Activated T-cell treated with anti-CD3 and anti-CD28 coated beads for 24 hours (primary cell): ENCODE data around the gene TEDDM1.
"Not testable (repeated sequence)": the region's sequence is repeated elsewhere in the genome, so short reads cannot be mapped to it uniquely, and the experiment has no call there.

ENCODE experiments used
- DNase-seq: peaks from one replicate; pipeline ENCODE4 v3.0.0-alpha.2; 2020; ENCODE audit warnings: low read depth

TEDDM1 gene

GRCh38 chr1:182400567-182400966 lies at the start of gene TEDDM1:
TSS of gene TEDDM1 (minus strand) at chr1:182400667. CDS start at chr1:182400485, 182 bp downstream.
- DNase-seq: no peak

GRCh38 chr1:182450087-182450486 lies 49.6 kb upstream of the TEDDM1 start, which contains the start of gene RGSL1:
TSS of gene RGSL1 (plus strand) at chr1:182450146. CDS start at chr1:182450166, 20 bp downstream.
- DNase-seq: no peak

- DNase-seq: no peak
Measured at GRCh38 chr1:182447660-182448059, 47.2 kb upstream of the TEDDM1 start.

GRCh38 chr1:182447124-182447523 lies 46.7 kb upstream of the TEDDM1 start:
- DNase-seq: not testable (repeated sequence)

GRCh38 chr1:182446033-182446669 lies 45.7 kb upstream of the TEDDM1 start:
- DNase-seq: no peak

- no peak for DNase-seq
Measured at GRCh38 chr1:182444497-182444896, 44.0 kb upstream of the TEDDM1 start.

- DNase-seq: no peak
Measured at GRCh38 chr1:182442333-182442732, 41.9 kb upstream of the TEDDM1 start.

- DNase-seq: no peak
Measured at GRCh38 chr1:182441719-182442118, 41.3 kb upstream of the TEDDM1 start.

GRCh38 chr1:182438326-182438725 lies 37.9 kb upstream of the TEDDM1 start:
- DNase-seq: no peak

- no peak for DNase-seq
Measured at GRCh38 chr1:182433580-182433979, 33.1 kb upstream of the TEDDM1 start.

GRCh38 chr1:182431278-182431677 lies 30.8 kb upstream of the TEDDM1 start:
- no peak for DNase-seq

GRCh38 chr1:182430263-182431068 lies 30.0 kb upstream of the TEDDM1 start:
- peak; percentile 30 for DNase-seq

- no peak for DNase-seq
Measured at GRCh38 chr1:182428043-182428442, 27.6 kb upstream of the TEDDM1 start.

- no peak for DNase-seq
Measured at GRCh38 chr1:182426442-182427430, 26.3 kb upstream of the TEDDM1 start.

- DNase-seq: no peak
Measured at GRCh38 chr1:182415789-182416188, 15.3 kb upstream of the TEDDM1 start.

GRCh38 chr1:182413969-182414368 lies 13.5 kb upstream of the TEDDM1 start:
- no peak for DNase-seq

GRCh38 chr1:182413486-182413885 lies 13.0 kb upstream of the TEDDM1 start:
- no peak for DNase-seq

GRCh38 chr1:182410620-182411273 lies 10.3 kb upstream of the TEDDM1 start:
- DNase-seq: no peak

- no peak for DNase-seq
Measured at GRCh38 chr1:182410138-182410537, 9.7 kb upstream of the TEDDM1 start.

GRCh38 chr1:182408435-182409075 lies 8.1 kb upstream of the TEDDM1 start:
- DNase-seq: no peak

- no peak for DNase-seq
Measured at GRCh38 chr1:182407724-182408123, 7.3 kb upstream of the TEDDM1 start.
